ENCODE data around the gene PDLIM7. TPM values are rescaled to one million over a fixed set of nuclear protein-coding genes. Genes with fewer than 3 reads are reported as not detected.

Gene PDLIM7
- total and polyA plus RNA-seq, 2 of the 4 experiments (the other 2 are of a cell fraction): 70.4 to 534 TPM

DNA sequence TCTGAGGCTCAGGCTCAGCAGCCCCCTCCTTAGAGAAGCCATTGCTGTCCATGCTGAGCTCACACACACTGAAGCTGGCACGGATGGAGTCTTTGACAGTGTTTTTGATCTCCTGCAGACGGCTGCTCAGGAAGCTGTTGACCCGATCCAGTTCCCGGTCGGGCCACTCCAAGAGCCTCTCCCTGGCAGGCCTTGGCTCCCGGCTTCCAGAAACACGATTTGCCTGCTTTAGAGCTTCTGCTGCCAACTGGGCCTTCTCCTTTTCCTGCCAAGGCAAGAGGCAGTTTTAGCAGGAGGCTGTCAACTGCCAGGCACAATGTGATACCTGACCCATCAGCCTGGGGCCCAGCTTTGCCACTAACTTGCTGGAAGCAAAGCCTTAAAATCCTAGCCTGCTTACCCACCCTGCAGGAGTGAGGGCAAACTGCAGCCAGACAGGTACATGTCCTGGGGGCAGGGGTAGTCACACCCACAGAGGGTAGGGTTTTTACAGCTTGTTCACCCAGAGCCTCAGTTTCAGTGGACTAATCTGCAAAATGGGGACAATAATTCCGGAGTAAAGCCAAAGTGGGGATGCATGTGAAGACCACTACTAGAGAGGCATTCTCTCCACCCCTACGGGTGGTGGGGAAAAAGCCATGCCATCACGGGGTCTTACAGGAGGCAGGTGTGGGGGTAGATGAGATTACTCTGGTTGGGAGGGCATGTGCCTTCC, 27.7 kb upstream of the PDLIM7 start:
- no peak overlapping the region for H2AFZ ChIP-seq (replicated peaks; ENCODE audit: low read length, poor library complexity)
- ChIA-PET POLR2A (ENCODE audit: unreplicated experiment) (no interaction called here), CTCF (no interaction called here)
- H3K9me3 ChIP-seq (ENCODE audit: control insufficient read depth, insufficient read depth, low read length): no peaks in the 10 kb centered on the region
- ATAC-seq (ENCODE audit: low read depth) (no peak), DNase-seq (no peak)
- no peak overlapping the region for H2BK5ac ChIP-seq (ENCODE audit: low read depth, low read length, poor library complexity, severe bottlenecking)
- intact Hi-C loops (cut with micrococcal nuclease): no loop called here
- no peak overlapping the region for H2AK5ac ChIP-seq (ENCODE audit: low read depth, low read length)
- H4K91ac ChIP-seq (ENCODE audit: insufficient read depth, low read depth, low read length): no peak overlapping the region
- no peak overlapping the region for H4K8ac ChIP-seq (ENCODE audit: low read depth in 2 of 2, low read length in 2 of 2)
- no peak overlapping the region for H2AK9ac ChIP-seq (replicated peaks; ENCODE audit: low read depth, low read length, poor library complexity)
- no peak overlapping the region for H2BK20ac ChIP-seq (ENCODE audit: low read depth, low read length)
- WGBS, 2 experiments (ENCODE audit: extremely low coverage in 2 of 2, insufficient read length in 1 of 2): 84% methylated on average over 6 of the region's 10 CpGs; no CpG with 5 or more reads in 1 of the 2 experiments
- no peak overlapping the region for H2BK120ac ChIP-seq (ENCODE audit: low read depth, low read length)
- no peak overlapping the region for H3K23ac ChIP-seq (ENCODE audit: low read depth, low read length)
- no peaks in the 10 kb centered on the region for H3K27me3 ChIP-seq (ENCODE audit: control insufficient read depth, insufficient read depth, low read length)
- H3K56ac ChIP-seq (ENCODE audit: extremely low read depth, insufficient read depth, low read length): no peak overlapping the region
- peaks cover 33 to 67% of the 10 kb centered on the region in 2 experiments for H3K79me1 ChIP-seq (ENCODE audit: low read depth in 1 of 2, low read length in 2 of 2)
- in situ Hi-C loops (cut with MboI; ENCODE audit: low sequenced_read_pairs): no loop called here
- peaks cover 3% of the 10 kb centered on the region; the same call in 1 of the 2 replicates for H3K9me1 ChIP-seq (ENCODE audit: insufficient read depth, low read length)
- H3K4me2 ChIP-seq (ENCODE audit: low read depth, low read length): no peak overlapping the region
- H4K20me1 ChIP-seq (ENCODE audit: insufficient read depth, low read length): peaks cover 9% of the 10 kb centered on the region
- no peak overlapping the region for H3K27ac ChIP-seq (ENCODE audit: insufficient read depth, low read length)
- TF ChIP-seq MXI1 (IDR thresholded peaks at IDR 0.05; ENCODE audit: borderline replicate concordance, low read depth, low read length): no peak
- TF ChIP-seq FOS (IDR thresholded peaks at IDR 0.05; ENCODE audit: low read depth, low read length): no peak
- TF ChIP-seq, protein P1, sequence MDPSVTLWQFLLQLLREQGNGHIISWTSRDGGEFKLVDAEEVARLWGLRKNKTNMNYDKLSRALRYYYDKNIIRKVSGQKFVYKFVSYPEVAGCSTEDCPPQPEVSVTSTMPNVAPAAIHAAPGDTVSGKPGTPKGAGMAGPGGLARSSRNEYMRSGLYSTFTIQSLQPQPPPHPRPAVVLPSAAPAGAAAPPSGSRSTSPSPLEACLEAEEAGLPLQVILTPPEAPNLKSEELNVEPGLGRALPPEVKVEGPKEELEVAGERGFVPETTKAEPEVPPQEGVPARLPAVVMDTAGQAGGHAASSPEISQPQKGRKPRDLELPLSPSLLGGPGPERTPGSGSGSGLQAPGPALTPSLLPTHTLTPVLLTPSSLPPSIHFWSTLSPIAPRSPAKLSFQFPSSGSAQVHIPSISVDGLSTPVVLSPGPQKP (IDR thresholded peaks at IDR 0.05; ENCODE audit: borderline replicate concordance, low read depth, low read length): no peak
- TF ChIP-seq, protein P2, sequence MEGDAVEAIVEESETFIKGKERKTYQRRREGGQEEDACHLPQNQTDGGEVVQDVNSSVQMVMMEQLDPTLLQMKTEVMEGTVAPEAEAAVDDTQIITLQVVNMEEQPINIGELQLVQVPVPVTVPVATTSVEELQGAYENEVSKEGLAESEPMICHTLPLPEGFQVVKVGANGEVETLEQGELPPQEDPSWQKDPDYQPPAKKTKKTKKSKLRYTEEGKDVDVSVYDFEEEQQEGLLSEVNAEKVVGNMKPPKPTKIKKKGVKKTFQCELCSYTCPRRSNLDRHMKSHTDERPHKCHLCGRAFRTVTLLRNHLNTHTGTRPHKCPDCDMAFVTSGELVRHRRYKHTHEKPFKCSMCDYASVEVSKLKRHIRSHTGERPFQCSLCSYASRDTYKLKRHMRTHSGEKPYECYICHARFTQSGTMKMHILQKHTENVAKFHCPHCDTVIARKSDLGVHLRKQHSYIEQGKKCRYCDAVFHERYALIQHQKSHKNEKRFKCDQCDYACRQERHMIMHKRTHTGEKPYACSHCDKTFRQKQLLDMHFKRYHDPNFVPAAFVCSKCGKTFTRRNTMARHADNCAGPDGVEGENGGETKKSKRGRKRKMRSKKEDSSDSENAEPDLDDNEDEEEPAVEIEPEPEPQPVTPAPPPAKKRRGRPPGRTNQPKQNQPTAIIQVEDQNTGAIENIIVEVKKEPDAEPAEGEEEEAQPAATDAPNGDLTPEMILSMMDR (conservative IDR thresholded peaks at IDR 0.05; ENCODE audit: low read depth, low read length): no peak
- TF ChIP-seq MAZ (IDR thresholded peaks at IDR 0.05; ENCODE audit: borderline replicate concordance, low read depth, low read length): no peak
- no peak for TF ChIP-seq RAD21 (IDR thresholded peaks at IDR 0.05; ENCODE audit: low read length)
- H3K14ac ChIP-seq (replicated peaks; ENCODE audit: low read depth, low read length): no peak overlapping the region
- no TSS peak for BruUV-seq (replicated peaks)
- H3K4me3 ChIP-seq (ENCODE audit: insufficient read depth, low read depth, low read length): no peak overlapping the region
- no peak overlapping the region for H3K9ac ChIP-seq (ENCODE audit: low read depth, low read length)
- H3K4me1 ChIP-seq (ENCODE audit: control insufficient read depth, insufficient read depth, low read length): no peaks in the 10 kb centered on the region
- dilution Hi-C loops (cut with HindIII; ENCODE audit: low sequenced_read_pairs, unreplicated experiment): no loop called here
- H2BK15ac ChIP-seq (ENCODE audit: low read depth, low read length): no peak overlapping the region
- H4K5ac ChIP-seq (ENCODE audit: low read depth, low read length): no peak overlapping the region
- H3K18ac ChIP-seq (ENCODE audit: low read depth, low read length): no peak overlapping the region
- H3K4ac ChIP-seq (ENCODE audit: low read depth, low read length): no peak overlapping the region
- peaks cover 89% of the 10 kb centered on the region for H3K36me3 ChIP-seq (ENCODE audit: control insufficient read depth, insufficient read depth, low read length)

Measured in IMR-90 (cell line).